NCI-H1048 (cell line): ENCODE measurements around the gene GALT.

ENCODE experiments used
- DNase-seq: peaks from one replicate; lab custom pipeline; 2025; lab: John Stamatoyannopoulos, UW

The GALT gene

GRCh38 chr9:34684145-34684544 is 37.7 kb downstream of the GALT start:
- no peak for DNase-seq

DNA sequence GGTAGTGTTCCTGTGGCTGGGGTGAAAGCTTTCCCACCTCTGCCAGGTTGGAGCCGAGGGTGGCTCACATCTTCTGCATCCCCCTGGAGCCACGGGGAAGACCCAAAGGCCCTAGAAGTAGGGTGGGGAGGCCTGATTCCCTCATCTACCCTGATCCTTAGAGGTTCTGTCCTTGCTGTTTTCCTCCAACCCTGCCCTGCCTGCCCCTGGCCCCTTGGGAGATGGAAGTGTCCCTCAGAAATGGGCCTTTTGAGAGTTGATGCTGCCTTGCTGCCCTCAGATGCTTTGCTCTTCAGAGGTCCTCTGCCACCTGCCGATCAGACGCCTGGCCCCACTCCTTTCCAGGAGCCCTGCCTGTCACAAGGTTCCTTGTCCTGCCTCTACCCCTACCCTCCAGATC is 38.3 kb downstream of the GALT start:
- DNase-seq: no peak

- DNase-seq: no peak
These were observed 39.1 kb downstream of the GALT start for GRCh38 chr9:34685591-34685990.

GRCh38 chr9:34686231-34686630 is 39.8 kb downstream of the GALT start:
- DNase-seq: no peak

DNA sequence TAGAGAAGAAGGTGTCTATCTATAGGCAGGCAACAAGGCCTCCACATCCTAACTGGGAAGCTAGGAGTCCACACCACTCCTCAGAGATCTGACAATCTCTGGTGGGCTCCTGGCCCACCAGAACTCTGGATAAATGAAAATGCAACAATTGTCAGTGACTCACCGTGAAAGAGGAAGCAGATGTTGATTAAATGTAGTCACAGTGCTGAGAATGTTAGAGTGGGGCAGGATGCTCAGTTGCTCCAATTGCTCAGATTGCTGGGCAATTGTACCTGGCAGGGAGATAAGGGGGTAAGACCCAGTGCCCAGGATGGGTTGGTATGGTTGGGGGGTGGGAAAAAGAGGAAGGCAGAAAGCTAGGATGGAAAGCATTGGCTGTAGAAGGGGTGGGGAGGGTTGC is 40.3 kb downstream of the GALT start:
- DNase-seq: no peak

GRCh38 chr9:34687276-34688030 is 41.0 kb downstream of the GALT start:
- no peak for DNase-seq

DNA sequence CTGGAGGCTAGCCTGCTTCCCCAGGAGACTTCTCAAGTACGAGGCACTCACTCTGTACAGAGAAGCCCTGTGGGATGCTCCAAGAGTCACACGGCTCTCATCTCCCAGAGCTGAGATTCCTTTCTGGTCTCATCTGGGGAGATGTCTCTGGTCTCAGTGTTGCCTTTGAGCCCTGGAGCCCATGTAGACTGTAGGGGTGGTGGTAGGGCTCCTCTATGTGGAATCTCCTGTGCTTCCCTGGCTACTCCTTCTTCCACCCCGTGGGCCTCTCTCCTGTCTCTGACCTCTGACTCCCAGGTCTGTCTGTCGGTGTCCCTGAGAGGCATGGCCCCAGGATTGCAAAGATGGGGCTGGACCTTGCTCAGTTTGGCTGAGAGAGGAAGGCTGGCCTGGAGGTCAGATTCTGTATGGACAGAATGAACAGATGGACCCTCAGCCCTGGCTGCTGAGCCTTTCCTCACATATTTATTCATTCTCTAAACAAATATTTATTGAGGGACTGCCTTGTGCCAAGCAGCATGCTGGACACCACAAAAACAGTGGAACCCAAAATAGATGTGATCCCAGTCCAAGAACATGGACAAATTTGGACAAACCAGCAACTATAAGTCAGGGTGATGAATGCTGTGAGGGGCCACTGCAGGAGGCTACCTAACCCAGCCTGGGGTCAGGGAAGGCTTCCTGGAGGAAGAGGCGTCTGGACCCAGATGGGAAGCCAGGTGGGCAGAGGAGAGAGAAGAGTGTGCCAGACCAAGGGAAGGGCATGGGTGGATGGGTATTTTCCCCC is 42.0 kb downstream of the GALT start:
- DNase-seq: no peak

DNA sequence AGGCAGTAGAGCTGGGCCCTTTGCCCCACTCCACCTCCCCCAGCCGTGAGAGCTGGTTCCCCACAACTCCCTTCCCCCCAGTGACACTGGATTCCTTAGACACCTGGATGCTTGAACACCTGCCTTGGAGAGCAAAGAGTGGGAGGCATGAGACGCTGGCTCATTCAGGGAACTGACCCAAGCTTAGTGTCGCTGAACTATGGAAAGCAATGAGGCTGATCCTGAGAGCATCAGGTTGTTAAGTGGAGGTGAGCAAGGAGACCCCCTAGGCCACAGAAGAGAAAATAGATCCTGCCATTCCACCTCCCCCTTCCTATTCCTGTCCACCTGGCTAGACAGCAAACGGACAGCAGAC is 42.6 kb downstream of the GALT start:
- DNase-seq: no peak

GRCh38 chr9:34689512-34689911 is 43.0 kb downstream of the GALT start:
- DNase-seq: no peak

- no peak for DNase-seq
These were observed 44.8 kb downstream of the GALT start, which contains the start of gene CCL19 for GRCh38 chr9:34690983-34691935. Gene CCL19 (minus strand): TSS chr9:34691276. CDS start chr9:34691139, 137 bp downstream.

DNA sequence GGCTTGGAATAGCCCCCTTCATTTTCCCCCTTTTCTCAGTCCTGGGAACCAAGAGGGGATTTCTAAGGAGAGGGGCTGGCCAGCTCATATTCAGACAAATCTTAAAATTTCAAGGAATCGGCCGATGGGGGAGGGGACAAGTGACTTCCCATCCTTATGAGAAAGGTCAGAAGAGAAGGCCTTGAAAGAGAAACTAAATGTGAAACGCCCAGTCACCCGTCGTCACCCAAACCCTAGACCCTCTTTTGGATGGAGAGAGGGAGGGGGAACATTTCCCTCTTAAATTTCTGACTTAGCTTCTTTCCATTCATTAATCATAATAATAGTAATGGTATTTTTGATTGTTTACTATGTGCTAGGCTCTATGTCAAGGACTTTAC is 45.5 kb downstream of the GALT start:
- no peak for DNase-seq

DNA sequence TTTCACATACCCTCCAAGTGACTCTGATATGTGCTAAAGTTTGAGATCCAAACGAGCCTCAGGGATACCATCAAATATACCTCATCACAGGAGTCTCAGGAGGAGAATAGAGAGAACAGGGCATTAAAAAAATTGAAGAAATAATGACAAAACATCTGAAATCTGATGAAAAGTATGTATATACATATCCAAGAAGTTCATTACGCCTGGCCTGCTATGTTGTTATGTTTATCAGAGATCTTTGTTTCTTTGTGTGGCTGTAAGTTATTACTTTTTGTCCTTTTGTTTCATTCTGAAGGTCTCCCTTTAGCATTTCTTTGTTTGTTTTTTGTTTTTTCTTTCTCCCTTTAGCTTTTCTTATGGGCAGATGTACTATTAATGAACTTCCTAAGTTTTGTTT is 47.1 kb downstream of the GALT start:
- DNase-seq: no peak

GRCh38 chr9:34694811-34695210 is 48.3 kb downstream of the GALT start:
- no peak for DNase-seq
